Aorta (tissue), 5 donors: ENCODE data around the gene CH25H. TPM values are rescaled to one million over a fixed set of nuclear protein-coding genes. Genes with fewer than 3 reads are reported as not detected.

Source experiments
- ATAC-seq: fragments of 200-7000 bp; cut with Tn5 transposase; one replicate; pipeline ENCODE4 v1.9.1; 2022; ENCODE audit warnings: moderate library complexity; ENCODE audit not compliant: low FRiP score
- DNase-seq, 2 donors: peaks; one replicate each; pipeline ENCODE4 v3.0.0-alpha.2; 2020
- H3K27ac ChIP-seq, 2 donors: one replicate each; pipeline ENCODE4 v1.5.1; 2013; ENCODE audit warnings: low read length in 2 of 2, mild to moderate bottlenecking in 2 of 2, moderate library complexity in 2 of 2, control low read depth in 1 of 2, inconsistent platforms in 1 of 2, low read depth in 1 of 2
- H3K27me3 ChIP-seq, 2 donors: one replicate each; pipeline ENCODE4 v1.6.1; 2013; ENCODE audit warnings: control low read depth in 1 of 2, low read length in 1 of 2, mild to moderate bottlenecking in 1 of 2, moderate library complexity in 1 of 2; ENCODE audit not compliant: insufficient read depth in 2 of 2, control insufficient read depth in 1 of 2
- H3K36me3 ChIP-seq, 2 donors: one replicate each; pipeline ENCODE4 v1.6.1; 2013; ENCODE audit warnings: control low read depth in 1 of 2, low read length in 1 of 2, mild to moderate bottlenecking in 1 of 2; ENCODE audit not compliant: insufficient read depth in 2 of 2, control insufficient read depth in 1 of 2
- H3K4me1 ChIP-seq, 2 donors: one replicate each; pipeline ENCODE4 v1.6.1; 2013; ENCODE audit warnings: low read length in 2 of 2, control low read depth in 1 of 2, mild to moderate bottlenecking in 1 of 2, moderate library complexity in 1 of 2; ENCODE audit not compliant: insufficient read depth in 2 of 2, control insufficient read depth in 1 of 2
- H3K4me3 ChIP-seq, 2 donors: one replicate each; pipeline ENCODE4 v1.5.1; 2013; ENCODE audit warnings: low read length in 2 of 2, control low read depth in 1 of 2, mild to moderate bottlenecking in 1 of 2
- H3K9me3 ChIP-seq: one replicate; pipeline ENCODE4 v1.6.1; 2013; ENCODE audit warnings: mild to moderate bottlenecking, low read length; ENCODE audit not compliant: control insufficient read depth
- WGBS, 2 donors: extraction: QIAGEN DNeasy Blood & Tissue Kit; methylation state at CpG; one replicate each; pipeline ENCODE4 v1.1.7; 2013; 5-methylcytosine and 5-hydroxymethylcytosine counted together
- intact Hi-C, 2 donors: fragments of 100-400 bp; cut with DNase I; formaldehyde crosslinking; loops; one replicate each; pipeline versions ENCODE4 v1.14.2 to v1.15.0; 2022
- polyA plus RNA-seq, 2 donors: library from polyadenylated mRNA; stranded (reverse); fragments of 200-250 nt; gene quantifications; one replicate each; pipeline ENCODE4 v1.2.3, GENCODE V29; 2013
- total RNA-seq, 2 donors: library from RNA; stranded (reverse); fragmentation: NEBNext Ultra II Directional; extraction: Animal tissue kit (Norgen Biotek cat#: 25700); gene quantifications; one replicate each; pipeline ENCODE4 v1.2.1, GENCODE V29; 2021
- donor health status: healthy with polysubstance abuse.
- donor health status: Bipolar disorder and iron deficiency.
- donor health status: DM: no; HTN: no; CAD: no.
- donor health status: DM: no; HTN: no; CAD: no.
- donor health status: DM: yes; HTN: yes; CAD: no.

Gene CH25H
- total and polyA plus RNA-seq, 4 donors: 1.0 to 2.4 (median 1.7) TPM; not detected in 1

DNA sequence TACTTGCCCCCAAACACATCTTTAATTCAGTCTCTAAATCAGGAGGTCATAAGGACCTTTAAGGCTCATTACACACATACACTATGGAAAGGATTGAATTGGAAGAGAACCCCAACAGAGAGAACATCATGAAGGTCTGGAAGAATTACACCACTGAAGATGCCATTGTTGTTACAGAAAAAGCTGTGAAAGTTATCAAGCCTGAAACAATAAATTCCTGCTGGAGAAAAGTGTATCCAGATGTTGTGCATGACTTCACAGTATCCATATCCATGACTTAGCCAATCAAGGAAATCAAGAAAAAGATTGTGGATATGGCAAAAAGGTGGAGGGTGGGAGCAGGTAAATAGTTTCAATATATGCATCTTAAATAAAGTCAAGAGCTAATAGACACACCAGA lies 30.7 kb upstream of the CH25H start:
- Histone ChIP-seq H3K36me3 (peaks cover 0 to 4% of the 10 kb centered on the region in 2 donors), H3K27me3 (no peaks in the 10 kb centered on the region), H3K9me3 (no peaks in the 10 kb centered on the region), H3K27ac (no peak overlapping the region), H3K4me3 (no peak overlapping the region), H3K4me1 (no peaks in the 10 kb centered on the region)
- intact Hi-C loops: no loop called here
- DNase-seq (no peak), ATAC-seq (no peak)

DNA sequence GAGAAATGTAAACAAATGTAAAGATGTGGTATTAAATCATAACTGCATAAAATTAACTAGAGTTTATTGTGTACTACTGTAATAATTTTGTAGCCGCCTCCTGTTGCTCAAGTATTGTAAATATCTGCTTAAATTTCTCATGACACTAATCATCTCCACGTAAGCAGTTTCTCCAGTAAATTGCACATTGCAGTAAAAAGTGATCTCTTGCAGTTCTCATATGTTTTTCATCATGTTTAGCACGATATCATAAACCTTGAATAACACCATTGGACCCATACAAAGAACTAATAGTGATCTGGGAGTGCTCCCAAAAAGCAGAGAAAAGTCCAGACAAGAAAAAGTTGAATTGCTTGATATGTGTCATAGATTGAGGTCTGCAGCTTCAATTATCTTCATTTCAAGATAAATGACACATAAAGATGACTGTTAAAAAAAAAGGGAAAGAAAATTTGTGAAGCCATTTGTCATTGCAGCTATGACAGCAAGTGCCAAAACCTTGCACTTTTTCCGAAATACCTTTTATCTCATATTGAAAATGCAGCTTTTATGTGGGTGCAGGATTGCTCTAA lies 29.2 kb upstream of the CH25H start:
- peaks cover 0 to 5% of the 10 kb centered on the region in 2 donors for H3K36me3 ChIP-seq
- no peaks in the 10 kb centered on the region for H3K27me3 ChIP-seq
- no peak overlapping the region for H3K4me3 ChIP-seq
- no peaks in the 10 kb centered on the region for H3K4me1 ChIP-seq
- ATAC-seq (no peak), DNase-seq (no peak)
- H3K9me3 ChIP-seq: no peaks in the 10 kb centered on the region
- intact Hi-C loops: no loop called here
- WGBS, 2 donors: 90 to 91% methylated on average over 4 of the region's 4 CpGs
- no peak overlapping the region for H3K27ac ChIP-seq

DNA sequence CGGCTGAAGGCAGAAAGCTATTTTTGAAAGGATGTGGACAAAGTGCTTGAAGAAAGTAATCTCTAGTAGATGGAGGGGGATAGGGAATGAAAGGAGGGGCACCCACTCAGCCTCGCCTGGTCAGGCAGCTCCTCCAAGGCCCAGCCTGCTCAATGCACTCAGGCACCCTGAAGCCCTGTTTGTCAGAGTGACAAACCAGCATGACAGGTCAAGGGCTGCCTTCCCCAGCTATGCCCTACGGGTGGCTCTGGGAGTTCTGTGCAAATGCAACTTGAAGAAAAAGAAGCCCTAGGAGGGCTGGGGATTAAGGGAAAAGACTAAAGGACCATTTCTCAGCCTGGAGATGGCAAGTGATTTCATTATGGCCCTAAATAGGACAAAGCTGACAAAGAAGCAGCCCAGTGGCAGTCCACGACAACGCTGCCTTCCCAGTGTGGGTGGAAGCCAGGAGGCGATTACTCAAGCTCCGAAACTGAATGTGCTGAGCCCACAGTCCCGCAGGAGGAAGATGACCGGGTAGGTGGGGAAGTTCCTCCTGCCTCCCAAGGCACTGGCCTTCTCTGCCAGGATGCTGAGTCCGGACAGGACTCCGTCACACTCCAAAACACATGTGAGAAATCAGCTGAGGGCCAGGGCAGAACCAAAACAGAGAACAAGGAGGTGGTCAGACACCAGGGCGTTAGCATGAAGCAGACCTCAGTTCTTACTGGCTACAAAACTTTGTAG lies 28.1 kb upstream of the CH25H start:
- ATAC-seq (peak; percentile 34), DNase-seq (peak; percentile 78 to 89)
- H3K4me1 ChIP-seq: no peaks in the 10 kb centered on the region
- no peak overlapping the region for H3K27ac ChIP-seq
- WGBS, 2 donors: 85 to 88% methylated on average over 12 of the region's 12 CpGs
- no peak overlapping the region for H3K4me3 ChIP-seq
- no peaks in the 10 kb centered on the region for H3K27me3 ChIP-seq
- intact Hi-C loops: no loop called here
- H3K9me3 ChIP-seq: no peaks in the 10 kb centered on the region
- peaks cover 0 to 7% of the 10 kb centered on the region in 2 donors for H3K36me3 ChIP-seq

DNA sequence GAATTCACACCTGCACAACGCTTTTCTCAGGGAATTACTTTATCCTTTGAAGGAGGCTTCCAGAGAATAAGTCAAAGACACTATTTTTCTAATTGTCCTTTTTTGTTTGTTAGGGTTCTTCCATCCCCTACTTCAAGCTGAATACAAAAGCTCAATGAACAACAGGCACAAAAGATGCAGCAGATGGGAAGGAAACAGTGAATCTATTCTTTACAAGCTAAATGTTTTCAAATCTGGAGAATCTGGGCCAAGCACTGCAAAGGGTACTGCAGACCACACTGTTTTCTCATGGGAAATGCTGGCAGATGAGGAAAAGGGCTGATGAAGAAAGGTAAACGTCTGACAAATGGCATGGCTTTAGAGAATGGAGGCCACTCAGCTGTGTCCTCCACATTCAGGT lies 25.9 kb upstream of the CH25H start:
- intact Hi-C loops: no loop called here
- Histone ChIP-seq H3K4me1 (no peaks in the 10 kb centered on the region), H3K36me3 (peaks cover 3 to 7% of the 10 kb centered on the region in 2 donors), H3K9me3 (no peaks in the 10 kb centered on the region), H3K27me3 (no peaks in the 10 kb centered on the region), H3K4me3 (no peak overlapping the region), H3K27ac (no peak overlapping the region)
- DNase-seq: no peak
- ATAC-seq: no peak
- 66 to 71% methylated on average over 2 of the region's 2 CpGs for WGBS, 2 donors

DNA sequence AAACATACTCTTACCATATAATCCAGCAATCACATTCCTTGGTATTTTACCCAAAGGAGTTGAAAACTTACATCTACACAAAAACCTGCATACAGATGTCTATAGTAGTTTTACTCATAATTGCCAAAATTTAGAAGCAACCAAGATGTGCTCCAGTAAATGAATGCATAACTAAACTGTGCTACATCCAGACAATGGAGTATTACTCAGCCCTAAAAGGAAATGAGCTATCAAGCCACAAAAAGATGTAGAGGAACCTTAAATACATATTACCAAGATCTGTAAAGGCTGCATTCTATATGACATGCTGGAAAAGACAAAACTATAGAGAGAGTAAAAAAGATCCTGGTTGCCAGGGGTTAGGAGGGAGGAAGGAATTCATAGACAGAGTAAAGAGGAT lies 21.8 kb upstream of the CH25H start:
- intact Hi-C loops: no loop called here
- H3K36me3 ChIP-seq: peaks cover 6 to 7% of the 10 kb centered on the region in 2 donors
- no peak for ATAC-seq

DNA sequence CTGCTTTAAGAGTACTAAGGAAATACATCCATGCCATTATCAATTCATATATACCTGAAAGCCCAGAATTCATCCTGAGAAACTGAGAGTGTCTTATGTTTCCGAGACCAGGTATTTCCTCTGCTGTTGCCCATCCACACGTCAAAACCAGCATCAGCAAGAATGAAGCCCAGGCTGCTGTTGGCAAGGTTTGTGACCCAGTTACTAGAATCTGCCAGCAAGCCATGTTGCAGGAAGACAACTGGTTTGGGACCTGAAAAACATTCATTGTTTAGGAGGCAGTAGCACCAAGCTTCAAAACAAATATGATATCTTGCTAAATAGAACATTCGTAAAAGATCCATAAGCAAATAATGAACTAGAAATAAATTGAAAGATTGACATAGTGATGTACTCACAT lies 21.0 kb upstream of the CH25H start:
- intact Hi-C loops: no loop called here
- WGBS, 2 donors: 90 to 92% methylated on average over 3 of the region's 3 CpGs
- no peak for DNase-seq

More for the DNA sequence above, 21.8 kb upstream of the CH25H start:
- H3K4me1 ChIP-seq: no peaks in the 10 kb centered on the region
- no peaks in the 10 kb centered on the region for H3K27me3 ChIP-seq
- H3K27ac ChIP-seq: no peak overlapping the region
- DNase-seq: no peak
- H3K4me3 ChIP-seq: no peak overlapping the region
- no peaks in the 10 kb centered on the region for H3K9me3 ChIP-seq

DNA sequence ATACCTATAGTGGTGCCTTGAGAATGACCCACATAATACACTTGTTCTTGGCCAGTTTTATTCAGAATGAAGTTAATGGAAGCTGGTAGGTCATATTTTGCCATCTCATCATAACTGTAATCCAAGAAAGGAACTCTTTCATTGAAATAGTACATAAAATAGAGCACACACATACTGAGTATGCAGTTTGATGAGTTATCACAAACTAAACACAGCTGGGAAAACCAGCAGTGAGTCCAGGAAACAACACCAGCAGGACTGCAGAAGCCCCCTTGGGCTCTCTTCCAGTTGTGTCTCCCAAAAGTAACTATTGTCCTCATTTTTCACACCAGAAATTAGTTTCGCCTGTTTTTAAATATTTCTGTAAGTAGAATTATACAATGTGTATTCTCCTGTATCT lies 19.8 kb upstream of the CH25H start:
- H3K4me1 ChIP-seq: no peaks in the 10 kb centered on the region
- H3K36me3 ChIP-seq: peaks cover 6 to 7% of the 10 kb centered on the region in 2 donors
- no peak overlapping the region for H3K4me3 ChIP-seq
- intact Hi-C loops: no loop called here
- no peaks in the 10 kb centered on the region for H3K27me3 ChIP-seq
- H3K9me3 ChIP-seq: no peaks in the 10 kb centered on the region
- ATAC-seq (no peak), DNase-seq (no peak)
- WGBS, 2 donors: 93 to 94% methylated on average over 1 of the region's 1 CpG
- no peak overlapping the region for H3K27ac ChIP-seq

More for the DNA sequence above, 21.0 kb upstream of the CH25H start:
- no peaks in the 10 kb centered on the region for H3K27me3 ChIP-seq
- H3K27ac ChIP-seq: no peak overlapping the region
- no peaks in the 10 kb centered on the region for H3K9me3 ChIP-seq
- no peak for ATAC-seq
- H3K4me1 ChIP-seq: no peaks in the 10 kb centered on the region
- peaks cover 6 to 7% of the 10 kb centered on the region in 2 donors for H3K36me3 ChIP-seq
- no peak overlapping the region for H3K4me3 ChIP-seq

DNA sequence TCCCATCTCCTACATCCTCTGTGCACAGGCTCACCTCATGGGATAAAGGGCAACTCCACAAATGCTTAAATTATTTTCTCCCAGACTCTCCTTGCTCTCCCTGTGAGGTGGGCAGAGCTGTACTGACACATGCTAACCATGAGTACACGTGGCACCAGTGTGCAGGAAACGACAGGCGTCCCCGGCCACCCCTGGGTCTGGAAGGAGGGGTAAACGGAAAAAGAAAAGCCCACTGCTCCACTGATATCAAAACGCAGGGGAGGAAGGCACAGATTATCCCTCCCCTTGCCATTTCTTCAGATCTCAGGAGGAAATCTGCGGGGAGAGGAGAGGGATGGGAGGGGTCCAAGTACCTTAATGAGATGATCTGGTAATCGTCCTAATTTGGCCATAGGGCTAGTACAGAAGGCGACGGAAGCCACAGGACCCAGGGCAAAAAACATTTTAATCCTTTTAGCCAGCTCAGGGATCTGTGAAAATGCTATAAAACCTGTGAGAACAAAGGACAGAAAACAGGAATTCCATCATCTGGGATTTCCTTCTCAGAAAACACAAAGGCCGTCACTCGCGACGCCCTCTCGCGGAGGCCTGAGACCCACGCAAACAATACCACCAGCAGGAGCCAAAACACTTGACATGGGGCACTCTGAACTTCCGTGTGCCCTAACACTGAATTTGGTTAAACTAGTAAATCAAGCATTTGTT lies 17.8 kb upstream of the CH25H start:
- no peaks in the 10 kb centered on the region for H3K27me3 ChIP-seq
- 74% methylated on average over 18 of the region's 18 CpGs for WGBS, 2 donors
- no peaks in the 10 kb centered on the region for H3K9me3 ChIP-seq
- H3K36me3 ChIP-seq: peaks cover 0 to 5% of the 10 kb centered on the region in 2 donors
- intact Hi-C loops: no loop called here
- H3K27ac ChIP-seq: no peak overlapping the region
- DNase-seq: no peak
- H3K4me3 ChIP-seq: no peak overlapping the region
- no peaks in the 10 kb centered on the region for H3K4me1 ChIP-seq
- peak; percentile 43 for ATAC-seq

DNA sequence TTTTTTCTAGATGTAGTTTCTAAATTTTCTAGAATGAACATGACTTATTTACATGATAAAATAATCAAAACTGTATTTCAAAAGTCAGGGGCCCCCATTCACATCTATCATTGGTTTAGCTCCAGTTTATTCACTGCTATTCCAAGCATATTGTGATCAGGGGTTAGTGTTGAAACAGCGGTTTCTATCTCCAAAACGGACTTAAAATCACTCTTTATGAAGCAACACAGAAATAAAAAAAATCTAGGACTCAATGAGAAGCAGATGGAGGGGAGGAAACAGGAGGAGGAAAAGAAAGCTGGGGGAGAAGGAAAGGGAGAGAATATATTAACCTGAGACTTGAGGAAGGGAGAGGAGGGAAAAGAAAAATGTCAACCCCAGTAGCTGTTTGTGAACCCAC lies 14.8 kb upstream of the CH25H start:
- intact Hi-C loops: no loop called here
- no peak overlapping the region for H3K4me3 ChIP-seq
- ATAC-seq (no peak), DNase-seq (no peak)
- H3K36me3 ChIP-seq: no peaks in the 10 kb centered on the region
- 68 to 86% methylated on average over 2 of the region's 2 CpGs for WGBS, 2 donors
- no peaks in the 10 kb centered on the region for H3K4me1 ChIP-seq
- H3K27me3 ChIP-seq: no peaks in the 10 kb centered on the region
- H3K27ac ChIP-seq: no peak overlapping the region
- H3K9me3 ChIP-seq: no peaks in the 10 kb centered on the region
